D721Med (cell line): Measurements from ENCODE around the gene MARK3.

Source experiments
- DNase-seq: peaks from one replicate; pipeline ENCODE4 v3.0.0; 2011; ENCODE audit warnings: low spot score; ENCODE audit not compliant: insufficient read length
- FAIRE-seq: peaks from 2 replicates; lab custom pipeline; 2011; peaks lifted over from hg19 to GRCh38; lab: Jason Lieb, UNC
- TF ChIP-seq, protein P1 (sequence below): IDR thresholded peaks from 2 replicates; pipeline ENCODE4 v1.5.1; 2012; ENCODE audit warnings: mild to moderate bottlenecking, control low read depth; ENCODE audit not compliant: insufficient read depth; ENCODE audit errors: missing control alignments

The MARK3 gene

DNA sequence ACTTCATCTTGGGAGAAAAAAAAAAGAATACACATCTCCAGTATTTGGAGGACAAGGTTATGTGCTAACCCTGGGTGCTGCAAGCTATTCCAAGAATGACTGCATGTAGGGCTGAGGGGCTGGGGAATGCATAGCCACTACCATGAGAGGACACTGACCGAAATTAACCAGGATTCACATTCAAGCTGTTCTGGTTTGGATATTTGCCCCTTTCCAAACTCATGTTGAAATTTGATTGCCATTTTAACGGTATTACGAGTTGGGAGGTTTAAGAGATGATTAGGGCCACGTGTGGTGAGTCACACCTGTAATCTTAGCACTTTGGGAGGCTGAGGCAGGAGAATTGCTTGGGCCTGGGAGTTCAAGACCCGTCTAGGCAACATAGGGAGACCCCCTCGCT lies 18.5 kb upstream of the MARK3 start:
- FAIRE-seq (no peak), DNase-seq (no peak)
- TF ChIP-seq, protein P1, sequence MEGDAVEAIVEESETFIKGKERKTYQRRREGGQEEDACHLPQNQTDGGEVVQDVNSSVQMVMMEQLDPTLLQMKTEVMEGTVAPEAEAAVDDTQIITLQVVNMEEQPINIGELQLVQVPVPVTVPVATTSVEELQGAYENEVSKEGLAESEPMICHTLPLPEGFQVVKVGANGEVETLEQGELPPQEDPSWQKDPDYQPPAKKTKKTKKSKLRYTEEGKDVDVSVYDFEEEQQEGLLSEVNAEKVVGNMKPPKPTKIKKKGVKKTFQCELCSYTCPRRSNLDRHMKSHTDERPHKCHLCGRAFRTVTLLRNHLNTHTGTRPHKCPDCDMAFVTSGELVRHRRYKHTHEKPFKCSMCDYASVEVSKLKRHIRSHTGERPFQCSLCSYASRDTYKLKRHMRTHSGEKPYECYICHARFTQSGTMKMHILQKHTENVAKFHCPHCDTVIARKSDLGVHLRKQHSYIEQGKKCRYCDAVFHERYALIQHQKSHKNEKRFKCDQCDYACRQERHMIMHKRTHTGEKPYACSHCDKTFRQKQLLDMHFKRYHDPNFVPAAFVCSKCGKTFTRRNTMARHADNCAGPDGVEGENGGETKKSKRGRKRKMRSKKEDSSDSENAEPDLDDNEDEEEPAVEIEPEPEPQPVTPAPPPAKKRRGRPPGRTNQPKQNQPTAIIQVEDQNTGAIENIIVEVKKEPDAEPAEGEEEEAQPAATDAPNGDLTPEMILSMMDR = no peak

- DNase-seq (no peak), FAIRE-seq (no peak)
- TF ChIP-seq, protein P1 = no peak
These were observed 17.2 kb upstream of the MARK3 start for GRCh38 chr14:103367995-103368394.

DNA sequence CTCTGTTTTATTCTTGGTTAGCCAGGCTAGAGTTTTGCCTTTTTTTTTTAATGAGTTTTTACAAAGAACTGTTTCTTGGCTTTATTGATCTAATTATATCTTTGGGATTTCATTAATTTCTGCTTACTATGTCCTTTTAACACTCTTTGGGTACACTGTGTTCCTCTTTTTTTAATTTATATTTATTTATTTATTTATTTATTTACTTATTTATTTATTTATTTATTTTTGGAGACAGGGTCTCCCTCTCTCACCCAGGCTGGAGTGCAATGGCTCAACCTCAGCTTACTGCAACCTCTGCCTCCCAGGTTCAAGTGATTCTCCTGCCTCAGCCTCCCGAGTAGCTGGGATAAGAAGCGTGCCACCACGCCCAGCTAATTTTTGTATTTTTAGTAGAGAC lies 15.1 kb upstream of the MARK3 start:
- DNase-seq (no peak), FAIRE-seq (no peak)
- TF ChIP-seq, protein P1 = no peak

DNA sequence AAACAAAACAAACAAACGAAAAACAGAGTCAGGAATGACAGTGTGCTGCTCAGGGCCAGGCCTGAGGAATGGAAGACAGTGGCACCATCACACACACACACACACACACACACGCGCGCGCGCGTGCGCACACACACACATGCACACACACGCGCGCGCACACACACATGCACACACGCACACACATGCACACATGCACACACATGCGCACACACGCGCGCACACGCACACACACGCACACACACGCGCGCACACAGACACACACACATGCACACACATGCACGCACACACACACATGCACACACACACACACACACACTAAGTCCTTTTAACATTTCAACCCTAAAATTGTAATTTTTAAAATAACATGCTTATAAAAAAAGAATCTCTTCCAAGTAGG lies 13.2 kb upstream of the MARK3 start:
- DNase-seq (no peak), FAIRE-seq (no peak)
- TF ChIP-seq, protein P1 = no peak

DNA sequence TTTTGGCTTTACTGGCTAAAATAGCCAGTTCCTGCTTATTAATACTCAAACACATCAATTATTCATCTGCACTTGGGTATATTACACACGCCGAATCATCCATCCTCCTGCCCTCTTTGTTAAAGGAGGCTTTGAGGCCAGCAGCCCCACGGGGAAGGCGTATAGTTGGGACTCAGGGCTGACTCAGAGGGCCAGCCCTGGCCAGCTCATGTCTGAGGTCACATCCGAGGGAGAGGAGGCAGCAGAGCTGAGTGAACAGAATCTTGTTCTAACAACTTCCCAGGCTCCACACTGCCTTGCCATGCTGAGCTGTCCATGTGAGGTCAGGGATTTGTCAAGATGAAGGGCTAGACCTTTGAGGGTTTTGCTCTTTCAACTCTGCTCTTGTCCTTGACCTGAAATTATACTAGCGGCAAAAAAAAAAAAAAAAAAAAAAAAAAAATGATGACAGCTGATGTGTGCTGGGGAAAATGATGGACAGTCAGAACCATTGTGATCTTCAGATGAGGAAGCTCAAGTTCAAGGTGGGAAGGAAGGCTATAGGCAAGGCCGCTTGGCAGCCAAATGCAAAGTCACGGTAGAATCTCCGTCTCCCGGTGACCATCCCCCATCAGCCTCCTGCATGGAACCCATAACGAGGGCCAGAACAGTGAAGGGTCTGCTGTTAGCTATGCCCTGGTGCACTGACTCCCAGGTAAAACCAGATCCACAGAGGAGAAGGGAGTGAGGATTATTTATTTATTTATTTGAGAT lies 12.5 kb upstream of the MARK3 start:
- TF ChIP-seq, protein P1 = no peak
- FAIRE-seq = no peak
- no peak for DNase-seq

- TF ChIP-seq, protein P1 = no peak
- no peak for DNase-seq
- FAIRE-seq = no peak
These were observed 11.1 kb upstream of the MARK3 start for GRCh38 chr14:103374121-103374520.

DNA sequence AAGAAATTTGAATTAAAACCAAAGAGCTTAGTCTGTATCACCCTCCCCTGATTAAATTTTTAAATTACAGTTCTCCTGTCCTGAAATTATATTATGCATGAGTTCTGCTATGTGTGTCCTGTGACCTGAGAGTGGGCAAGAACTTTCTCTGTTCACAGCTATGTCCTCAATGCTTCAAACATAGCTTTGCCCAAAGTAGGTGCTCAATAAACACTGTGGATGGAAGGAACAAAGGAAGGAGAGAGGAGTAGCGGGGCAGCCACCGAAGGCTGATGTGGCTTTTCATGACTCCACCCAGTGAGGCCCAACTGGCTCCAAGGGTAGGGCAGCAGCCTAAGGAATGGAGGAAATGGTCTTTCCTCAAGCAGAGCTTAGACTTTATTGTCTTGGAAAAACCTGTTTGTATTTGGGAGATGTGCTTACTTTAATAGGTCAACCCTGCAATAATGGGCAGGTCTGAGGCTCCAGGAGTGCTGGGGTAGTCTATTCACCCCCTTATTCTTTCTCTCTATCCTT lies 7.6 kb upstream of the MARK3 start:
- no peak for FAIRE-seq
- TF ChIP-seq, protein P1 = no peak
- DNase-seq = no peak
